ENCODE measurements around the gene CTDP1.

Gene CTDP1

GRCh38 chr18:79726721-79727120 lies 47.1 kb downstream of the CTDP1 start:
- Histone ChIP-seq H3K4me3 (ENCODE audit: low read length) (no peak overlapping the region), H3K9me2 (replicated peaks; ENCODE audit: insufficient read depth, low read length) (no peaks in the 10 kb centered on the region), H3K27ac (ENCODE audit: low read length) (no peak overlapping the region), H3K9me3 (replicated peaks; ENCODE audit: insufficient read depth, low read length) (no peaks in the 10 kb centered on the region), H4K20me1 (ENCODE audit: insufficient read depth, low read length) (no peaks in the 10 kb centered on the region), H3K27me3 (replicated peaks; ENCODE audit: insufficient read depth, low read length) (no peaks in the 10 kb centered on the region), H3F3A (ENCODE audit: insufficient read depth, low read length) (no peaks in the 10 kb centered on the region), H3K36me3 (replicated peaks; ENCODE audit: insufficient read depth, low read length) (peaks cover 47% of the 10 kb centered on the region), H3K79me2 (ENCODE audit: low read length) (peaks cover 5% of the 10 kb centered on the region; the same call in 1 of the 2 replicates), H3K4me2 (ENCODE audit: low read depth, low read length) (no peak overlapping the region), H2AFZ (ENCODE audit: low read length) (no peak overlapping the region), H3K9ac (ENCODE audit: low read length) (no peak overlapping the region), H3K4me1 (ENCODE audit: low read length) (no peaks in the 10 kb centered on the region)
- DNase-seq, result no peak
- TF ChIP-seq EZH2 (optimal IDR thresholded peaks at IDR 0.05; ENCODE audit: low read depth, low read length) (no peak), CTCF (IDR thresholded peaks at IDR 0.05; ENCODE audit: low read length) (no peak), EZH2phosphoT487 (IDR thresholded peaks at IDR 0.05; ENCODE audit: low read length) (no peak)

DNA sequence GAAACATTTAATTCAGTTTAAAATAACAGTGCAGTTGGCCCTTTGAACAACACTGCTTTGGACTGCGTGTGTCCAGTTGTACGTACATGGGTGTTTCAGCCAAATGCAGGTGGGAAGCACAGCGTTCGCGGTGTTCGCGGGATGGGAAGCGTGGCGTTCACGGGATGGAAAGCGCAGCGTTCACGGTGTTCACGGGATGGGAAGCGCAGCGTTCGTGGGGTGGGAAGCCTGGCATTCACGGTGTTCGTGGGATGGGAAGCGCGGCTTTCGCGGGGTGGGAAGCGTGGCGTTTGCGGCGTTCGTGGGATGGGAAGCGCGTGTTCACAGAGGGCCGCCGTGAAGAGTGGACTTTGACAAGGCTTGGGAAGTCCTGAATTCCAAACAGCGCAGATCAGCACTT lies 47.6 kb downstream of the CTDP1 start:
- H3K4me1 ChIP-seq (ENCODE audit: low read length), result no peaks in the 10 kb centered on the region
- H3F3A ChIP-seq (ENCODE audit: insufficient read depth, low read length), result no peaks in the 10 kb centered on the region
- no peaks in the 10 kb centered on the region for H4K20me1 ChIP-seq (ENCODE audit: insufficient read depth, low read length)
- DNase-seq, result no peak
- no peak overlapping the region for H3K27ac ChIP-seq (ENCODE audit: low read length)
- no peaks in the 10 kb centered on the region for H3K9me2 ChIP-seq (replicated peaks; ENCODE audit: insufficient read depth, low read length)
- TF ChIP-seq CTCF (IDR thresholded peaks at IDR 0.05; ENCODE audit: low read length), result no peak
- TF ChIP-seq EZH2 (optimal IDR thresholded peaks at IDR 0.05; ENCODE audit: low read depth, low read length), result no peak
- peaks cover 48% of the 10 kb centered on the region for H3K36me3 ChIP-seq (replicated peaks; ENCODE audit: insufficient read depth, low read length)
- H3K27me3 ChIP-seq (replicated peaks; ENCODE audit: insufficient read depth, low read length), result no peaks in the 10 kb centered on the region
- no peak overlapping the region for H3K9ac ChIP-seq (ENCODE audit: low read length)
- no peaks in the 10 kb centered on the region for H3K9me3 ChIP-seq (replicated peaks; ENCODE audit: insufficient read depth, low read length)
- H3K4me3 ChIP-seq (ENCODE audit: low read length), result no peak overlapping the region
- no peak overlapping the region for H3K4me2 ChIP-seq (ENCODE audit: low read depth, low read length)
- H2AFZ ChIP-seq (ENCODE audit: low read length), result no peak overlapping the region
- H3K79me2 ChIP-seq (ENCODE audit: low read length), result peaks cover 5% of the 10 kb centered on the region; the same call in 1 of the 2 replicates

- no peak for TF ChIP-seq EZH2 (optimal IDR thresholded peaks at IDR 0.05; ENCODE audit: low read depth, low read length)
- TF ChIP-seq EZH2phosphoT487 (IDR thresholded peaks at IDR 0.05; ENCODE audit: low read length), result no peak
- TF ChIP-seq CTCF (IDR thresholded peaks at IDR 0.05; ENCODE audit: low read length), result no peak
- Histone ChIP-seq H3K79me2 (ENCODE audit: low read length) (peaks cover 5% of the 10 kb centered on the region; the same call in 1 of the 2 replicates), H4K20me1 (ENCODE audit: insufficient read depth, low read length) (no peaks in the 10 kb centered on the region), H3K27me3 (replicated peaks; ENCODE audit: insufficient read depth, low read length) (no peaks in the 10 kb centered on the region), H2AFZ (ENCODE audit: low read length) (no peak overlapping the region), H3K4me1 (ENCODE audit: low read length) (no peaks in the 10 kb centered on the region), H3K4me3 (ENCODE audit: low read length) (no peak overlapping the region), H3K9ac (ENCODE audit: low read length) (no peak overlapping the region), H3K9me3 (replicated peaks; ENCODE audit: insufficient read depth, low read length) (no peaks in the 10 kb centered on the region), H3F3A (ENCODE audit: insufficient read depth, low read length) (no peaks in the 10 kb centered on the region), H3K4me2 (ENCODE audit: low read depth, low read length) (no peak overlapping the region), H3K27ac (ENCODE audit: low read length) (no peak overlapping the region), H3K36me3 (replicated peaks; ENCODE audit: insufficient read depth, low read length) (peaks cover 43% of the 10 kb centered on the region), H3K9me2 (replicated peaks; ENCODE audit: insufficient read depth, low read length) (no peaks in the 10 kb centered on the region)
- DNase-seq, result no peak
These were observed 49.5 kb downstream of the CTDP1 start for GRCh38 chr18:79728931-79729586.

Measured in MM.1S (cell line).